HepG2 (cell line): Measurements from ENCODE around the gene TMEFF2. TPM values are rescaled to one million over a fixed set of nuclear protein-coding genes. Genes with fewer than 3 reads are reported as not detected.

ENCODE experiments used
- ATAC-seq: fragments of 200-7000 bp; cut with Tn5 transposase; 3 replicates; pipeline ENCODE4 v1.9.1; 2020; ENCODE audit warnings: mild to moderate bottlenecking, moderate library complexity
- BruUV-seq: library from RNA; stranded (reverse); fragments of 400-500 nt; replicated peaks from 2 replicates; lab custom pipeline; 2021; lab: Mats Ljungman, UMichigan
- CTCF ChIA-PET: fragments of 300-600 bp; formaldehyde crosslinking; extraction: SDS; loops from one replicate; lab custom pipeline; 2021; ENCODE audit warnings: low total read pairs, inconsistent platforms, low intra/inter-chr PET ratio; lab: Yijun Ruan, JAX
- POLR2A ChIA-PET: fragments of 350-600 bp; sonication (Branson Sonifier 250); formaldehyde crosslinking; loops from one replicate; lab custom pipeline; 2020; ENCODE audit warnings: antibody characterized with exemption, inconsistent platforms; lab: Yijun Ruan, JAX
- DNase-seq: peaks from one replicate; pipeline ENCODE4 v3.0.0-alpha.2; 2015; ENCODE audit warnings: low spot score
- FAIRE-seq: peaks from 3 replicates; lab custom pipeline; 2011; peaks lifted over from hg19 to GRCh38; lab: Jason Lieb, UNC
- H2AFZ ChIP-seq: one replicate; pipeline ENCODE4 v1.6.1; 2011; ENCODE audit warnings: low read length, inconsistent platforms
- H3K27ac ChIP-seq: fragments of 300-600 bp; 3 replicates; pipeline ENCODE4 v1.8.0; 2011; ENCODE audit warnings: mixed run types, mild to moderate bottlenecking, mixed read lengths, low read length, inconsistent platforms; ENCODE audit not compliant: insufficient read depth; ENCODE audit errors: extremely low read length
- H3K27me3 ChIP-seq, 2 experiments: fragments of 200-600 bp in 1 of 2; 2 replicates in 1 of 2; 3 replicates in 1 of 2; pipeline versions ENCODE4 v1.6.0 to v1.8.0; 2011; ENCODE audit warnings: low read length in 2 of 2, mild to moderate bottlenecking in 2 of 2, moderate library complexity in 2 of 2, inconsistent platforms in 1 of 2; ENCODE audit not compliant: insufficient read depth in 2 of 2, control insufficient read depth in 1 of 2
- H3K36me3 ChIP-seq, 2 experiments: fragments of 200-600 bp in 1 of 2; replicated peaks in 1 of 2; 2 replicates in 1 of 2; 3 replicates in 1 of 2; pipeline versions ENCODE4 v1.5.1 to v1.8.0; 2011; ENCODE audit warnings: low read length in 2 of 2, inconsistent platforms in 1 of 2; ENCODE audit not compliant: insufficient read depth in 2 of 2, control insufficient read depth in 1 of 2
- H3K4me1 ChIP-seq: 2 replicates; pipeline ENCODE4 v1.5.1; 2012; ENCODE audit warnings: low read length, inconsistent platforms; ENCODE audit not compliant: insufficient read depth
- H3K4me2 ChIP-seq: 2 replicates; pipeline ENCODE4 v1.6.0; 2011; ENCODE audit warnings: low read depth, low read length, inconsistent platforms
- H3K4me3 ChIP-seq, 3 experiments: fragments of 200-600 bp in 1 of 3; sonication (generic), shearing (Covaris generic) in 1 of 3; replicated peaks in 1 of 3; 2 replicates each; pipeline ENCODE4 v1.5.1; 2011 to 2016; ENCODE audit warnings: low read length in 3 of 3, inconsistent platforms in 2 of 3, low read depth in 2 of 3, mild to moderate bottlenecking in 2 of 3, control low read depth in 1 of 3, mixed read lengths in 1 of 3; ENCODE audit not compliant: insufficient read depth in 1 of 3
- H3K79me2 ChIP-seq: one replicate; pipeline ENCODE4 v1.6.1; 2011; ENCODE audit warnings: low read length, inconsistent platforms; ENCODE audit not compliant: insufficient read depth
- H3K9ac ChIP-seq: 2 replicates; pipeline ENCODE4 v1.6.0; 2011; ENCODE audit warnings: mild to moderate bottlenecking, low read depth, low read length, inconsistent platforms; ENCODE audit not compliant: insufficient read depth
- H3K9me3 ChIP-seq: 2 replicates; pipeline ENCODE4 v1.5.1; 2012; ENCODE audit warnings: mild to moderate bottlenecking, low read length
- H4K20me1 ChIP-seq: 2 replicates; pipeline ENCODE4 v1.6.0; 2011; ENCODE audit warnings: inconsistent platforms, mild to moderate bottlenecking, low read length, moderate library complexity; ENCODE audit not compliant: insufficient read depth
- CENPT ChIP-seq: sonication (generic); formaldehyde crosslinking; IDR thresholded peaks from 2 replicates; pipeline ENCODE4 v1.8.0; 2022; ENCODE audit warnings: low read depth, mild to moderate bottlenecking, moderate library complexity, missing genetic modification reagents
- CENPX ChIP-seq: sonication (generic); formaldehyde crosslinking; IDR thresholded peaks from 2 replicates; pipeline ENCODE4 v1.9.0; 2021; ENCODE audit warnings: mild to moderate bottlenecking, missing genetic modification reagents, moderate library complexity
- CREM ChIP-seq, 2 experiments: sonication (generic) in 1 of 2; formaldehyde crosslinking in 1 of 2; IDR thresholded peaks; 2 replicates each; pipeline versions ENCODE4 v1.4.0 to v1.6.1; 2016 to 2020; ENCODE audit warnings: antibody characterized with exemption in 1 of 2, mild to moderate bottlenecking in 1 of 2, missing genetic modification reagents in 1 of 2
- HOXD1 ChIP-seq: sonication (generic); formaldehyde crosslinking; IDR thresholded peaks from 2 replicates; pipeline ENCODE4 v1.5.0; 2020; ENCODE audit warnings: missing genetic modification reagents
- IRF2 ChIP-seq: IDR thresholded peaks from 2 replicates; pipeline ENCODE4 v1.6.1; 2018; ENCODE audit warnings: missing genetic modification reagents, missing compliant biosample characterization
- KAT2B ChIP-seq: fragments of 150-350 bp; IDR thresholded peaks from 2 replicates; pipeline ENCODE4 v1.6.1; 2014; ENCODE audit warnings: low read depth, low read length, borderline replicate concordance
- MIER2 ChIP-seq: IDR thresholded peaks from 2 replicates; pipeline ENCODE4 v1.6.1; 2016; ENCODE audit warnings: missing biosample characterization, missing genetic modification reagents
- MZF1 ChIP-seq: sonication (generic); formaldehyde crosslinking; IDR thresholded peaks from 2 replicates; pipeline ENCODE4 v1.8.1; 2023; ENCODE audit warnings: mild to moderate bottlenecking, missing genetic modification reagents, borderline replicate concordance
- NFIC ChIP-seq: IDR thresholded peaks from 2 replicates; pipeline ENCODE4 v1.6.1; 2012; ENCODE audit warnings: mild to moderate bottlenecking, low read length, inconsistent platforms
- NR1H2 ChIP-seq: sonication (generic); formaldehyde crosslinking; IDR thresholded peaks from 2 replicates; pipeline ENCODE4 v1.8.1; 2022; ENCODE audit warnings: low read depth, missing genetic modification reagents, borderline replicate concordance
- POLR2AphosphoS5 ChIP-seq: IDR thresholded peaks from 2 replicates; pipeline ENCODE4 v1.6.1; 2012; ENCODE audit warnings: low read depth, low read length
- PTBP1 ChIP-seq: fragments of 200-400 bp; formaldehyde crosslinking; IDR thresholded peaks from 2 replicates; pipeline ENCODE4 v1.6.1; 2018; ENCODE audit warnings: low read length, low read depth; ENCODE audit not compliant: poor library complexity, severe bottlenecking
- SP2 ChIP-seq: sonication (generic); formaldehyde crosslinking; IDR thresholded peaks from 2 replicates; pipeline ENCODE4 v1.5.1; 2020; ENCODE audit warnings: mild to moderate bottlenecking, missing genetic modification reagents
- SRSF1 ChIP-seq: fragments of 200-400 bp; formaldehyde crosslinking; optimal IDR thresholded peaks from 2 replicates; pipeline ENCODE3; 2017; ENCODE audit warnings: mild to moderate bottlenecking, low read depth, low read length, moderate library complexity
- ZBTB20 ChIP-seq: sonication (generic); formaldehyde crosslinking; IDR thresholded peaks from 2 replicates; pipeline ENCODE4 v1.8.1; 2023; ENCODE audit warnings: missing genetic modification reagents, low read depth, mild to moderate bottlenecking, borderline replicate concordance
- ZBTB7A ChIP-seq: sonication (generic); formaldehyde crosslinking; IDR thresholded peaks from 2 replicates; pipeline ENCODE4 v1.8.0; 2022; ENCODE audit warnings: mild to moderate bottlenecking, missing genetic modification reagents
- ZC3H13 ChIP-seq: sonication (generic); formaldehyde crosslinking; IDR thresholded peaks from 2 replicates; pipeline ENCODE4 v1.8.1; 2023; ENCODE audit warnings: mild to moderate bottlenecking, missing genetic modification reagents, moderate library complexity
- ZNF12 ChIP-seq: sonication (generic); formaldehyde crosslinking; IDR thresholded peaks from 2 replicates; pipeline ENCODE4 v1.5.0; 2020; ENCODE audit warnings: missing genetic modification reagents
- ZNF296 ChIP-seq: sonication (generic); formaldehyde crosslinking; conservative IDR thresholded peaks from 2 replicates; pipeline ENCODE4 v1.5.0; 2020; ENCODE audit warnings: mild to moderate bottlenecking, missing genetic modification reagents
- ZNF367 ChIP-seq: sonication (generic); formaldehyde crosslinking; IDR thresholded peaks from 2 replicates; pipeline ENCODE4 v1.4.0; 2020; ENCODE audit warnings: missing genetic modification reagents, borderline replicate concordance
- ZNF382 ChIP-seq: sonication (generic); formaldehyde crosslinking; IDR thresholded peaks from 2 replicates; pipeline ENCODE4 v1.5.0; 2020; ENCODE audit warnings: missing genetic modification reagents, mild to moderate bottlenecking, borderline replicate concordance
- ZNF44 ChIP-seq: sonication (generic); formaldehyde crosslinking; IDR thresholded peaks from 2 replicates; pipeline ENCODE4 v1.5.1; 2020; ENCODE audit warnings: mild to moderate bottlenecking, missing genetic modification reagents
- ZNF549 ChIP-seq: sonication (generic); formaldehyde crosslinking; IDR thresholded peaks from 2 replicates; pipeline ENCODE4 v1.5.0; 2020; ENCODE audit warnings: missing genetic modification reagents
- ZNF660 ChIP-seq: sonication (generic); formaldehyde crosslinking; IDR thresholded peaks from 2 replicates; pipeline ENCODE4 v1.5.1; 2020; ENCODE audit warnings: mild to moderate bottlenecking, low read depth, missing genetic modification reagents, borderline replicate concordance
- WGBS: methylation state at CpG from one replicate; pipeline ENCODE4 v1.1.6; 2017; ENCODE audit warnings: low lambda C conversion rate; 5-methylcytosine and 5-hydroxymethylcytosine counted together
- in situ Hi-C: cut with HindIII; loops from 2 replicates; pipeline ENCODE4 v1.10.0; 2017; ENCODE audit warnings: low pct_unique_long_range_greater_than_20kb; ENCODE audit not compliant: extremely low pct_ligation_motif_present
- intact Hi-C: fragments of 100-400 bp; cut with micrococcal nuclease; formaldehyde crosslinking; loops from one replicate; pipeline ENCODE4 v1.10.0; 2022; ENCODE audit not compliant: unreplicated experiment
- polyA plus RNA-seq, 8 experiments: library from polyadenylated mRNA; depleted of rRNA in 3 of 8; stranded (reverse) in 7 of 8; unstranded in 1 of 8; fragments of >200 nt; fragmentation: Illumina TruSeq in 4 of 8; extraction: Trizol in 4 of 8; gene quantifications; 2 replicates each; pipeline versions ENCODE4 v1.2.1 to v1.2.3, GENCODE V29; 2011 to 2016; ENCODE audit warnings: low read depth in 4 of 8, missing spikeins in 1 of 8, mixed read lengths in 1 of 8; ENCODE audit not compliant: insufficient read depth in 1 of 8
- total RNA-seq, 5 experiments: library from RNA; depleted of rRNA; stranded (reverse); fragments of >200 nt; fragmentation: Illumina TruSeq; extraction: Trizol; gene quantifications; 2 replicates each; pipeline ENCODE4 v1.2.3, GENCODE V29; 2016; ENCODE audit warnings: low read depth in 1 of 5
- TF ChIP-seq, protein P1 (sequence below), 2 experiments: IDR thresholded peaks; 2 replicates each; pipeline ENCODE4 v1.6.1; 2011 to 2012; ENCODE audit warnings: low read length in 2 of 2, borderline replicate concordance in 1 of 2, low read depth in 1 of 2, mild to moderate bottlenecking in 1 of 2, moderate library complexity in 1 of 2

TMEFF2 gene
- total and polyA plus RNA-seq, 2 of the 13 experiments (the other 11 are each of a cell fraction or from before 2014, with no cell fraction given), result not detected

DNA sequence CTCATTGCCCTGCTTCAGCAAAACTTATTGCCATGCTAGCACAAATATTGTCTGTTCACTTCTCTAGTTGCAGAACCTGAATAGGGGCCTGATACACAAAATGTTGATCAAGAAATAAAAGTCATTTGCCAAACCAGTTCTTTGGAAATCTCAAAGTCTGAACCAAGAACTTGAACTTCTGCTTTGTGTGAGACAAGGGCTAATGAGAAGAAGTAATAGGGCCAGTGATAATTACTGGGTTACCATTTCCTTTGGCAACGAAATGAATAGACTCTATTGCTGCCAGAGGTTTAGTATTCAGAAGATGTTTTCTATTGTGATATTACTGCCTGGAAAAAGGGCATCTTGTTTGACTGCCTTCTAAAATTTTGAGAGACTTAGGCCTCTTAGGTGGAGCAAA is 35.0 kb downstream of the TMEFF2 start (continued):
- TF ChIP-seq, protein P1, sequence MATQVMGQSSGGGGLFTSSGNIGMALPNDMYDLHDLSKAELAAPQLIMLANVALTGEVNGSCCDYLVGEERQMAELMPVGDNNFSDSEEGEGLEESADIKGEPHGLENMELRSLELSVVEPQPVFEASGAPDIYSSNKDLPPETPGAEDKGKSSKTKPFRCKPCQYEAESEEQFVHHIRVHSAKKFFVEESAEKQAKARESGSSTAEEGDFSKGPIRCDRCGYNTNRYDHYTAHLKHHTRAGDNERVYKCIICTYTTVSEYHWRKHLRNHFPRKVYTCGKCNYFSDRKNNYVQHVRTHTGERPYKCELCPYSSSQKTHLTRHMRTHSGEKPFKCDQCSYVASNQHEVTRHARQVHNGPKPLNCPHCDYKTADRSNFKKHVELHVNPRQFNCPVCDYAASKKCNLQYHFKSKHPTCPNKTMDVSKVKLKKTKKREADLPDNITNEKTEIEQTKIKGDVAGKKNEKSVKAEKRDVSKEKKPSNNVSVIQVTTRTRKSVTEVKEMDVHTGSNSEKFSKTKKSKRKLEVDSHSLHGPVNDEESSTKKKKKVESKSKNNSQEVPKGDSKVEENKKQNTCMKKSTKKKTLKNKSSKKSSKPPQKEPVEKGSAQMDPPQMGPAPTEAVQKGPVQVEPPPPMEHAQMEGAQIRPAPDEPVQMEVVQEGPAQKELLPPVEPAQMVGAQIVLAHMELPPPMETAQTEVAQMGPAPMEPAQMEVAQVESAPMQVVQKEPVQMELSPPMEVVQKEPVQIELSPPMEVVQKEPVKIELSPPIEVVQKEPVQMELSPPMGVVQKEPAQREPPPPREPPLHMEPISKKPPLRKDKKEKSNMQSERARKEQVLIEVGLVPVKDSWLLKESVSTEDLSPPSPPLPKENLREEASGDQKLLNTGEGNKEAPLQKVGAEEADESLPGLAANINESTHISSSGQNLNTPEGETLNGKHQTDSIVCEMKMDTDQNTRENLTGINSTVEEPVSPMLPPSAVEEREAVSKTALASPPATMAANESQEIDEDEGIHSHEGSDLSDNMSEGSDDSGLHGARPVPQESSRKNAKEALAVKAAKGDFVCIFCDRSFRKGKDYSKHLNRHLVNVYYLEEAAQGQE (IDR thresholded peaks at IDR 0.05; ENCODE audit: borderline replicate concordance in 1 of 2, low read depth in 1 of 2, low read length in 2 of 2), result no peak
- TF ChIP-seq ZNF12 (no peak), POLR2AphosphoS5 (no peak), CENPT (no peak), ZC3H13 (CRISPR knock-in tag) (no peak), ZNF367 (CRISPR knock-in tag) (no peak), ZNF296 (no peak), IRF2 (no peak), ZNF44 (no peak), CREM (IDR thresholded peaks at IDR 0.05) (no peak), CREM (CRISPR knock-in tag; IDR thresholded peaks at IDR 0.05) (no peak), ZBTB7A (no peak)

DNA sequence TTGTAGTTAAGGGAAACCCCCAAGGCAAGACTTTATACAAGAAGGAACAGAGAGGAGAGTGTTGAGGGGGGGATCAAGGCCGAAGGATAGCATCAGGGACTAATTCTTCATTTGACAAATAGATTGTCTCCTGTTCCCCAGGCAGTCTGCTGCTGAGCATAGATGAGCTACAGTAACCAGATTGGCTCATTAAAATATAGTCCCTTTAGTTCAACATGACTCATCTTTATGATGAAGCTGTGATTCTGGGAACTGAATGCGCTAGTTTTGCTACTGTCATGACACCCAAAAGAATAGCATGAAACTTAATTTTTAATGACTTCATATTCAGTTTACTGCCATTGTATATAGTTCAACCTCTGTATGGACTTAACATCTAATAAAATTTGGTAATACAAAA is 35.5 kb downstream of the TMEFF2 start:
- H3K36me3 ChIP-seq, result no peaks in the 10 kb centered on the region
- no peaks in the 10 kb centered on the region for H3K27me3 ChIP-seq
- H3K27ac ChIP-seq, result no peak overlapping the region
- CTCF ChIA-PET, result no interaction called here
- POLR2A ChIA-PET, result no interaction called here
- H3K9me3 ChIP-seq, result no peaks in the 10 kb centered on the region
- DNase-seq (no peak), FAIRE-seq (no peak), ATAC-seq (no peak)
- BruUV-seq, result no TSS peak
- 33% methylated on average over 2 of the region's 2 CpGs for WGBS
- no peak overlapping the region for H3K4me2 ChIP-seq
- no peak overlapping the region for H3K4me3 ChIP-seq
- H3K4me1 ChIP-seq, result no peaks in the 10 kb centered on the region
- H4K20me1 ChIP-seq, result no peaks in the 10 kb centered on the region
- no peak overlapping the region for H2AFZ ChIP-seq
- no peak overlapping the region for H3K9ac ChIP-seq
- H3K79me2 ChIP-seq, result no peaks in the 10 kb centered on the region
- intact Hi-C loops (no loop called here), in situ Hi-C loops (no loop called here)
- TF ChIP-seq KAT2B (no peak), PTBP1 (no peak), ZNF660 (CRISPR knock-in tag) (no peak), NR1H2 (no peak), NFIC (no peak), ZBTB20 (CRISPR knock-in tag) (no peak), ZNF549 (CRISPR knock-in tag) (no peak), HOXD1 (CRISPR knock-in tag) (no peak), ZNF382 (no peak), SP2 (CRISPR knock-in tag) (no peak), ZNF44 (no peak), CENPX (no peak), MIER2 (CRISPR knock-in tag) (no peak), ZNF12 (no peak), SRSF1 (no peak), MZF1 (CRISPR knock-in tag) (no peak)
